KMS-11 (cell line): ENCODE data around the gene ZNF775.

Experiments used
- H2AFZ ChIP-seq: fragments of 200-600 bp; sonication (generic); 2 replicates; pipeline ENCODE4 v1.6.1; 2016; ENCODE audit warnings: antibody characterized with exemption, mixed run types, low read depth
- H3K27ac ChIP-seq: fragments of 200-600 bp; sonication (generic); 2 replicates; pipeline ENCODE4 v1.6.1; 2016; ENCODE audit warnings: mild to moderate bottlenecking, mixed run types
- H3K27me3 ChIP-seq: fragments of 200-600 bp; sonication (generic); 2 replicates; pipeline ENCODE4 v1.6.1; 2017; ENCODE audit warnings: mild to moderate bottlenecking, low read depth, mixed run types, moderate library complexity; ENCODE audit not compliant: insufficient read depth
- H3K36me3 ChIP-seq: fragments of 200-600 bp; sonication (generic); 2 replicates; pipeline ENCODE4 v1.6.1; 2017; ENCODE audit warnings: mild to moderate bottlenecking, mixed run types; ENCODE audit not compliant: insufficient read depth
- H3K4me1 ChIP-seq: fragments of 200-600 bp; sonication (generic); 2 replicates; pipeline ENCODE4 v1.6.1; 2016; ENCODE audit warnings: mild to moderate bottlenecking, low read depth, mixed run types; ENCODE audit not compliant: poor library complexity, severe bottlenecking
- H3K4me2 ChIP-seq: fragments of 200-600 bp; sonication (generic); 2 replicates; pipeline ENCODE4 v1.7.0; 2016; ENCODE audit warnings: mild to moderate bottlenecking, mixed run types
- H3K4me3 ChIP-seq: fragments of 200-600 bp; sonication (generic); IDR thresholded peaks from 2 replicates; pipeline ENCODE4 v1.6.1; 2017; ENCODE audit warnings: low read depth, low read length, mixed read lengths; ENCODE audit not compliant: insufficient read depth
- H3K79me2 ChIP-seq: fragments of 200-600 bp; sonication (generic); 2 replicates; pipeline ENCODE4 v1.6.1; 2016; ENCODE audit warnings: low read depth, mixed run types; ENCODE audit not compliant: insufficient read depth
- H3K9ac ChIP-seq: fragments of 200-600 bp; sonication (generic); 2 replicates; pipeline ENCODE4 v1.6.1; 2016; ENCODE audit warnings: mild to moderate bottlenecking, mixed run types
- H4K20me1 ChIP-seq: fragments of 200-600 bp; sonication (generic); 2 replicates; pipeline ENCODE4 v1.6.1; 2016; ENCODE audit warnings: mild to moderate bottlenecking, mixed run types; ENCODE audit not compliant: insufficient read depth
- TF ChIP-seq, protein P1 (sequence below): fragments of 200-600 bp; sonication (generic); conservative IDR thresholded peaks from 2 replicates; pipeline ENCODE4 v1.6.1; 2017; ENCODE audit warnings: low read depth, mild to moderate bottlenecking, antibody characterized with exemption, low read length, moderate library complexity, mixed read lengths

The ZNF775 gene

DNA sequence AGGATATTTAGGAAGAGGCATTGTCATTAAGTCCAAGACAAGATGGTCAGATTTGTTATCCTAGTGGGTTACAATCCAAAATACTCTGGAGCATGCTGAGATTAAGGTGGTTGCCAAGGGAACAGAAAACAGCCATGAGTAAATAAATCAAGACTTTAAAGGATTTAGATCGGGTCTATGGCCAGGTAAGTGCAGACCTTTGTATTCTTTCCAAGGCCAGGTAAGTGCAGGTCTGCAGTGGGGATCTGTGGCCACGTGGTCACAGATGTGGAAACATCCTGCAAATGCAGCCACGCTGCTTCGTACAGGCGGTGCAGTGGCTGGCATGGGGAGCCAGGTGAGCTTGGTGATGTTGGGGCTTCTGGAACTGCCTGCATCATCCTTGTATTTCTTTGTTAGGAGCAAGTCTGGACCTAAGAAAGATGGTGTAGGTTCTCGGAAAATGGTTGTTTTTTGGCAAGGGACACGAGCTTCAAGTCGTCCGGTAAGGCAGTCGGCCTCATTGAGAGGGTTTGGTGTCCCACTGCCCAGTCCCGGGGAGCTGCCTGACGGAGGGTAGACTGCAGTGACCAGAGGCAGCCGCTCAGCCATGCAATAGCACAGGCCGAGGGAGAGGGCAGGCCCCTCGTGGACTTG, 21.8 kb downstream of the ZNF775 start:
- H3K9ac ChIP-seq: no peak overlapping the region
- no peak overlapping the region for H3K27ac ChIP-seq

DNA sequence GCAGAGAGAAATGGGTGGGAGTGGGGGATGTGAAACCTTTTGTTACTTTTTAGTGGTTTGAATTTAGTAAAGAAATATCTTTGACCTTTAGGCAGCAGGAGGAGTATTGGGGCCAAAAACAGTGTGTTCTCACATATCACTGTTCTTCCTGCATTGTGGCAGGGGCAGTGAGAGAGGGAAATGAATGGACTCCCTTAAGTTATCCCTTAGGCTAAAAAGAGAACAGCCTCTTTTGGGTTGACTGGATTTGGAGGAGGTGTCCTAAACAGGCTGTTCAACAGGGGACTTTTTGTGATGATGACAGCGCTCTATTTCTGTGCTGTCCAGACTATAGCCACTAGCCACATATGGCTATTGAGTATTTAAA, 22.3 kb downstream of the ZNF775 start:
- H3K9ac ChIP-seq: no peak overlapping the region
- peaks cover 26% of the 10 kb centered on the region; the same call in 1 of the 2 replicates for H3K79me2 ChIP-seq
- H3K4me1 ChIP-seq: peaks cover 43% of the 10 kb centered on the region
- TF ChIP-seq, protein P1, sequence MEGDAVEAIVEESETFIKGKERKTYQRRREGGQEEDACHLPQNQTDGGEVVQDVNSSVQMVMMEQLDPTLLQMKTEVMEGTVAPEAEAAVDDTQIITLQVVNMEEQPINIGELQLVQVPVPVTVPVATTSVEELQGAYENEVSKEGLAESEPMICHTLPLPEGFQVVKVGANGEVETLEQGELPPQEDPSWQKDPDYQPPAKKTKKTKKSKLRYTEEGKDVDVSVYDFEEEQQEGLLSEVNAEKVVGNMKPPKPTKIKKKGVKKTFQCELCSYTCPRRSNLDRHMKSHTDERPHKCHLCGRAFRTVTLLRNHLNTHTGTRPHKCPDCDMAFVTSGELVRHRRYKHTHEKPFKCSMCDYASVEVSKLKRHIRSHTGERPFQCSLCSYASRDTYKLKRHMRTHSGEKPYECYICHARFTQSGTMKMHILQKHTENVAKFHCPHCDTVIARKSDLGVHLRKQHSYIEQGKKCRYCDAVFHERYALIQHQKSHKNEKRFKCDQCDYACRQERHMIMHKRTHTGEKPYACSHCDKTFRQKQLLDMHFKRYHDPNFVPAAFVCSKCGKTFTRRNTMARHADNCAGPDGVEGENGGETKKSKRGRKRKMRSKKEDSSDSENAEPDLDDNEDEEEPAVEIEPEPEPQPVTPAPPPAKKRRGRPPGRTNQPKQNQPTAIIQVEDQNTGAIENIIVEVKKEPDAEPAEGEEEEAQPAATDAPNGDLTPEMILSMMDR: no peak
- H3K4me3 ChIP-seq: no peak overlapping the region
- peak overlapping the region; percentile 20; the same call in 1 of the 2 replicates for H3K4me2 ChIP-seq
- H4K20me1 ChIP-seq: no peaks in the 10 kb centered on the region
- H3K27me3 ChIP-seq: no peaks in the 10 kb centered on the region
- no peak overlapping the region for H2AFZ ChIP-seq
- H3K27ac ChIP-seq: no peak overlapping the region
- no peaks in the 10 kb centered on the region for H3K36me3 ChIP-seq

More for the DNA sequence above, 21.8 kb downstream of the ZNF775 start:
- Histone ChIP-seq H3K4me2 (peak overlapping the region; percentile 20; the same call in 1 of the 2 replicates), H3K27me3 (no peaks in the 10 kb centered on the region), H3K79me2 (peaks cover 21% of the 10 kb centered on the region; the same call in 1 of the 2 replicates), H3K4me1 (peaks cover 42% of the 10 kb centered on the region), H2AFZ (no peak overlapping the region), H3K4me3 (no peak overlapping the region), H4K20me1 (no peaks in the 10 kb centered on the region), H3K36me3 (no peaks in the 10 kb centered on the region)
- TF ChIP-seq, protein P1: no peak

DNA sequence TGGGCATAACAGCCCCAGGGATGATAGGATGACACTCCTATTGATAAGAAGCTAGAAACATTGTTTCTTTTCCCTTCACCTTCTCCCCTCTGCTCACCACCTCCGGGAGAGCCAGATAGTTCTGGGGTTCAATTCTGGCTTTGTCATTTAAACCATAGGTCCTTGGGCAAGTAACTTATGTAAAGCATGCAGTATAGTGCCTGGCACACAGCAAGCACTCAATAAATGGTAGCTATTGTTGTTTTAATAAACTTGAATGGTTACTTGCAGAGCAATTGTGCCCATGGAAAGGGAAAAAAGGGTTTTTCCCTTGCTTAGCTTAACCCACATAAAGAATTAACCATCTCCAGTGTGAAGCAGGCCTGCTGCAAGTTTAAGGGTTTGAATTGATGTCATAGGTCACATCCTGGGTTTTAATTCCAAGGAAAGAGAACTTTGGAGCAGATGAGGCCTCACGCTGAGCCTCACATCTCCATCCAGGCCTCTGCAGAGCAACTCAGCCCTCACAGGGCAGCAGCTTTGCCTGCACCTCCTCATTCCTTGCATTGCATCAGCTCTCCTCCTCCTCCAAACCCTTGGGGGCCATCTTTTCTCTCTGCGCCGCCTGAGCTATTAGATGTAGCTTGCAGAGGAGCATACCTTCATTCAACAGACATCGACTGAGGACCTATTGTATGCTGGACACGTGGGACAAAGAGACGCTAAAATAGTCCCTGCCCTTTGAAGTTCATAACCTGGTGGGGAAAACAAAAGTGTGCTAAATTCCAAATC, 22.9 kb downstream of the ZNF775 start:
- Histone ChIP-seq H3K9ac (no peak overlapping the region), H3K4me2 (peak overlapping the region; percentile 20; the same call in 1 of the 2 replicates), H3K27me3 (no peaks in the 10 kb centered on the region), H3K27ac (no peak overlapping the region), H3K4me1 (peaks cover 46% of the 10 kb centered on the region), H4K20me1 (no peaks in the 10 kb centered on the region), H3K79me2 (peaks cover 28% of the 10 kb centered on the region; the same call in 1 of the 2 replicates), H3K36me3 (no peaks in the 10 kb centered on the region), H3K4me3 (no peak overlapping the region), H2AFZ (no peak overlapping the region)
- TF ChIP-seq, protein P1: no peak

DNA sequence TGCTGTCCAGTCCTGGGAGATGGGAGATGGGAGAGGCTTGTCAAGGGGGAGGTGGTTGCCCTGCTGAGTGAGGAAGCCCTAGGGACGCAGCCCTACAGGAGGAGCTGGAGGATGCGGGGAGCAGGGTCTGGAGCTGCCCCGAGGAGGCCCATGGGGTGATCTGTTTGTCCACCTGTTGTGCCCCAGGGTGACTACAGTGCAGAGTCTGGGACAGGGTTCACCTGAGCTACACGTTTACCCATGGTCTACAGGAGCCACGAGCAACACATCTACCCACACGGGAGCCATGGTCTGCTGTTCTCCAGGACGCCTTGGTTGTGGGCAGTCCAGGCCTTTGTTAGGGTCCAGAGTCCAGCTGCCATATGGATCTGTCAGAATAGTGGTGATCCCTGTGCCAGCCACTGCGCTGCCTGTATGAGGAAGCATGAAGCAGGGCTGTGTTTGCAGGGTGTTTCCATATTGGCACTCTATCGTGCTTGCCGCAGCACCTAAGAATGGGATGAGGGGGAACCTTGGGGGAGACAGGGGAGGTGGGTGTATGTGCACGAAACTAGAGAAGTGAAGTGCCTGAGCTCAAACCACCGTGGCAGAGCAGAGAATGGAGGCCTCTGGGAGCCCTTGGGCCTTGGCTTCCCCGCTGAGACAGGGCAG, 23.7 kb downstream of the ZNF775 start:
- H4K20me1 ChIP-seq: no peaks in the 10 kb centered on the region
- H3K79me2 ChIP-seq: peaks cover 33% of the 10 kb centered on the region
- no peaks in the 10 kb centered on the region for H3K27me3 ChIP-seq
- TF ChIP-seq, protein P1: no peak
- H3K27ac ChIP-seq: no peak overlapping the region
- no peak overlapping the region for H2AFZ ChIP-seq
- H3K4me1 ChIP-seq: peaks cover 54% of the 10 kb centered on the region
- H3K4me2 ChIP-seq: peak overlapping the region; percentile 93; the same call in 1 of the 2 replicates
- no peak overlapping the region for H3K9ac ChIP-seq
- no peaks in the 10 kb centered on the region for H3K36me3 ChIP-seq
- H3K4me3 ChIP-seq: no peak overlapping the region
